Measurements from ENCODE around the gene PAK4.

DNA sequence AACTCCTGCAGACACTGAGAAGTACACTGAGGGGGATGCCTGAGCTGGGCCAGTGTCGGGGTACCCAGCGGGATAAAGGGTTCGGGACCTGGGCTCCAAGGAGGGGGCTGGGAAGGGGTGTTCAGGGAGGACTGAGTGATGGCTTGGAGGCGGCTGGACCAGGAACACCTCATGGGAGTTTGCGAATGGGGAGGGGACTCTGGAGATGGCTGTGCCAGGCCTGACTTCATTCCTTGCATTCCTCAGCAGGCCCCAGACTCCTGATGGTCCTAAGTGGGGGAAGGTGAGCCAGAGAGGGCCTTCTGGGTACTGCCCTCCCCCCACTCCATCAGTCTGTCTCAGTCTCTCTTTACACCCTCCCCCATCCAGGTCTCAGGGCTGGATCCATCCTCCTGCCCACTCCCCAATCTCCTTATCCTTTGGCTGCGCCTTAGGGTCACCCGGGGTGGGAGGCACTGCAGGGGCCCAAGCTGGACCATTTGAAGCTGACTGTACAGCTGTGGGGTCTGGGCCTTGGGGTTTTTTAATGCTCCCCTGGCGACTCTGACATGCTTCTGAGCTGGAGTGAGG is 13.8 kb downstream of the PAK4 start:
- TF ChIP-seq, protein P1, sequence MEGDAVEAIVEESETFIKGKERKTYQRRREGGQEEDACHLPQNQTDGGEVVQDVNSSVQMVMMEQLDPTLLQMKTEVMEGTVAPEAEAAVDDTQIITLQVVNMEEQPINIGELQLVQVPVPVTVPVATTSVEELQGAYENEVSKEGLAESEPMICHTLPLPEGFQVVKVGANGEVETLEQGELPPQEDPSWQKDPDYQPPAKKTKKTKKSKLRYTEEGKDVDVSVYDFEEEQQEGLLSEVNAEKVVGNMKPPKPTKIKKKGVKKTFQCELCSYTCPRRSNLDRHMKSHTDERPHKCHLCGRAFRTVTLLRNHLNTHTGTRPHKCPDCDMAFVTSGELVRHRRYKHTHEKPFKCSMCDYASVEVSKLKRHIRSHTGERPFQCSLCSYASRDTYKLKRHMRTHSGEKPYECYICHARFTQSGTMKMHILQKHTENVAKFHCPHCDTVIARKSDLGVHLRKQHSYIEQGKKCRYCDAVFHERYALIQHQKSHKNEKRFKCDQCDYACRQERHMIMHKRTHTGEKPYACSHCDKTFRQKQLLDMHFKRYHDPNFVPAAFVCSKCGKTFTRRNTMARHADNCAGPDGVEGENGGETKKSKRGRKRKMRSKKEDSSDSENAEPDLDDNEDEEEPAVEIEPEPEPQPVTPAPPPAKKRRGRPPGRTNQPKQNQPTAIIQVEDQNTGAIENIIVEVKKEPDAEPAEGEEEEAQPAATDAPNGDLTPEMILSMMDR (IDR thresholded peaks at IDR 0.05): no peak
- TF ChIP-seq POLR2A (IDR thresholded peaks at IDR 0.05) (no peak), POLR2AphosphoS5 (IDR thresholded peaks at IDR 0.05; ENCODE audit: insufficient read depth in 1 of 2, low read depth in 1 of 2) (no peak)

Measured in vagina (tissue), 2 donors.